CD4-positive, alpha-beta T cell treated with Interleukin-4 for 4 hours (primary cell): ENCODE data around the gene SHISA6.

Experiments
- DNase-seq: peaks from one replicate; pipeline ENCODE4 v3.0.0-alpha.2; 2020

Gene SHISA6

DNA sequence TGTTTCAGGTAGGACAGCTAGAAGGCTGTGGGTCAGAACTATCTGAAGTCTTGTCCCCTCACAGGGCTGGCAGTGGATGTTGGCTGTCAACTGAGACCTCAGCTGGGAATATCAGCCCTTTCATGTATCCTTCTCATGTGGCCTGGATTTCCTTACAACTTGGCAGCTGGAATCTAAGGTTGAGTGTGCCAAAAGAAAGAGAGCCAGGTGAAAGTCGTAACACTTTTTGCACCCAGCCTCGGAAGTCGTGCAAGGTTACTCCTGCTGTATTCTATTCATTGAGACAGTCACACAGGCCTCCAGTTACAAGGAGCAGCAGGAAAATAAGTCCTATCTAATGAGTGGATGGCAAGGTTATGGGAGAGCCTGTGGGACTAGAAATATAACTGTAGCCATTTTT lies 304.7 kb downstream of the SHISA6 start:
- no peak for DNase-seq

DNA sequence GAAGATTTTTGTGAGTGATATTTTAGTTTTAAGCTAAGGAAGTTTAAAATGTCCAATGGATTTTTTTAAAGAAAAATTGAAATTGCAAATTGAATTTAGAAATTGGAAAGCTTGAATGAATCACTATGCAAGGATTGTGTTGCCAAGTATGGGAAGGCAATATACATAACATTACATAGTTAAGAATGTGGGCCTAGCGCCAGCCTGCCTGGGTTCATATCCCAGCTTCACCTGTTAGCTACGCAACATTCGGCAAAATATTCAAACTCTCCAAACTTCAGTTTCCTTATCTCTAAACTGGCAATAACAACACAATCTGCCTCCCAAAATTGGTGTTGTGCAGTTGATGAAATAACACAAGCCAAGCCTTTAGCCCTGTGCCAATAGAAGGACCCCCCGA lies 306.8 kb downstream of the SHISA6 start:
- no peak for DNase-seq

DNA sequence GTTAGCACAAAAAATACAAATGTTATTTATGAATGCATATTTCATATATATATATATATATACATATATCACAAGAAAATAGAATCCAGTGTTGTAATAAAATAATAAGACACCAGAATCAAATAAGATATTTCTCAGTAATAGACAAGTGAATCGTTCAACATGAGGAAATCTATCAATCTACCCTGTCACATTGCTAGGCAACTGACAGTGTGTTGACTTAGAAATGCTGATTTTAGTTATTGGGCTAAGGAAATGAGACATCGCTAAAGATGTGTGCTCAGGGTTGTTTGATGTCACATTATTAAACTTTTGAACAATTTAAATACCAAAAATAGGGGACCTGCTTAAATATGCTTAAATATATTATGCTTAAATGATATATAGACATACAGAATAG lies 307.4 kb downstream of the SHISA6 start:
- no peak for DNase-seq

DNA sequence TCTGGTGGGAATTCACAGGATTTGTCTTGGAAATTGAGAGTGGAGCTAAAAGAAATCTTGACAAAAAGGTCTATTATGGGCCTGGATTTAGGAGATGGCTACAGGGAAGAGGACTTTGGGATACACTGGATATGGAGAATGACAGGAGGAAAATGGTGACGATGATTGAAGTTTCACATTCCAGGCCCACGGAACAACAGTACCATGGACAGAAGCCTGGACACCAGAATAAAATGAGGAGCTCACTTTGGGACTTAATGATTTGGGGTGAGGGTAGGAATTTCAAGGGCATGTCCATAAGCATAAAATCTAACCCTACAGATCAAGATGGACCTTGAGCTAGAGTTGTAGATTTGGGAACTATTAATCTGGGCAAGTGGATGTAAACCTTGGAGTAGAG lies 309.4 kb downstream of the SHISA6 start:
- no peak for DNase-seq

DNA sequence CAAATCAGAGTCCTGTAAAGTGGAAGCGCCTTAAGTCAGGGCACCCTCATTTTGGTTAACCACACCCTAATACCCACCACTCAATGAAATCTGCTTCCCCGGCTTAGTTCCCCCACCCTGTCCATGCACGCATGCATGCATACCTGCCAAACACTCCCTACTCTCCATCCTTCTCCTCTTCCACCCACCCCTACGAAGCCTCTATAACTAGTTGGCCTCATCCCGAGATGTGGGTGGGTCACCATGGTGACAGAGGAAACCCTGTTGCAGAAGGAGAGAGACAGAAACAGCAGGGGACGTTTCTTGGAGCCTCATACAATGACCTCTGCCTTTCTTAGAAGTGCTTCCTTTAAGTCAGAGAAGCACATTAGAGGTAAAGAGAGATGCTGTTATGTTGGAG lies 310.4 kb downstream of the SHISA6 start:
- no peak for DNase-seq

DNA sequence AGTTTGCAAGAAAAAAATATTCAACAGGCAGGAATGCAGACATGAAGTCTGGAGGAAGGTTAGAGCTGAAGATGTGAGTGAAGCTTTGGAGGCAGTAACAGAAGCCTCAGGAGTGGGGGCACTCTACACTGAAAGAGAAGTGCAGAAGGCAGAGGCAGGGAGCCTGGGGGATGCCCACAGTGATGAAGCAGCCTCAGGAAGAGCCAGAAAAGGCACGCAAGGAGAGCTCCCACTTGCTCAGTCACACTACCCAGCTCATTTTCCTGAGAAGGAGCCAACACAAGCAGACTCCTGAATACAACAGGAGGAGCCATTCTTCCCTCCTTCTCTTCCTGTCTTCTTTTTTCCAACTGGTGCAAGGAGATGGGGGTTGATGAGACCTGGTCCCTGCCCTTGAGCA lies 312.1 kb downstream of the SHISA6 start:
- no peak for DNase-seq

DNA sequence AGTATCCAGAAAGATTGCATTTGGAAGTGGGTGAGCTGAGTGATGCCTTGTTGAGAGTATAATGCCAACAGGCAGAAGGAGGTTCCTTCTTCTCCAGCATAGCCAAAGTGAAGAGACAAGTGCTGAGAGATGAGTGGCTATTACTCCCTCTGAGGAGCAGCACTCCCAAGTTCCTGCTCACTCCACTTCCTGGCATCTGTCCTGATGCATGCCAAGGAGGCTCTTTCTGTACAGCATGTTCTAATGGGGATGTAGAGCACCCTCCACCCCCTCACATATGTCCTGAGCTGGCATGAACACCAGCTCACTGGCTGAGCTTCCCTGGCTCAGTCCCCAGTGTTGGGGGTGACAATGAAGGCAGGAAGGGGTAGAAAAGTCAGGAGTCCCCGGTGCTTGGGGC lies 313.0 kb downstream of the SHISA6 start:
- DNase-seq = no peak

DNA sequence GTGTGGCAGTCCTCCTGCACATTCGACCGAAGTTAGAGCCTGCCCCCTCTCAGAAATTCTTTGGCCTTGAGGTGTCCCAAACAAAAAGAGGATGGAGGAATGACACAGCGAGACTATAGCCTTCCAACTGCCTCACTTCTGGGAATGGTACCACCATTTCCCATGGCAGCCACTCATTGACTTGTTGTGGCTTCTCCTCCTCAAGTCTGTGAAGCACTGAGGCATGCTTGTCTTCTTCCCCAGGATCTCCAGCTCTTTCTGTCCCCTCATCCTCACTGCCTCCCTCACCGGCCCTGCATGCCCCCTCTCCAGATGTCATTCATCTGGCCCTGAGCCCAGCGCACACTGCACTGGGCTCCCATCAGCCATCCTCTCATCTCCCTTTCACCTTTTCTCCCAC lies 313.5 kb downstream of the SHISA6 start:
- no peak for DNase-seq

DNA sequence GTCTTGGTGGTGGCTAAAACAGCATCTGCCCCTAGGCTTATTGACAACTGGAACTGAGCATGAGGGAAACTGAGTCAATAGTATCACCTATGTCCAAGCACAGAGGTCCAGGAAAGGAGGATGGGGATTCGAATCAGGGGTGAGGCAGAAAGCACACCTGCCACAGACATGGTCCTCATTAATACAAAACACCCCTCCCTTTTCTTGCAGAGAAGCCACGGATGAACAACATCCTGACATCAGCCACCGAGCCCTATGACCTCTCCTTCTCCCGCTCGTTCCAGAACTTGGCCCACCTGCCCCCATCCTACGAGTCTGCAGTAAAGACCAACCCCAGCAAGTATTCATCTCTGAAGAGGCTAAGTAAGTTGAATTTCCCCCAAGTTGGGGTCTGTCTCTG lies 314.5 kb downstream of the SHISA6 start:
- no peak for DNase-seq

DNA sequence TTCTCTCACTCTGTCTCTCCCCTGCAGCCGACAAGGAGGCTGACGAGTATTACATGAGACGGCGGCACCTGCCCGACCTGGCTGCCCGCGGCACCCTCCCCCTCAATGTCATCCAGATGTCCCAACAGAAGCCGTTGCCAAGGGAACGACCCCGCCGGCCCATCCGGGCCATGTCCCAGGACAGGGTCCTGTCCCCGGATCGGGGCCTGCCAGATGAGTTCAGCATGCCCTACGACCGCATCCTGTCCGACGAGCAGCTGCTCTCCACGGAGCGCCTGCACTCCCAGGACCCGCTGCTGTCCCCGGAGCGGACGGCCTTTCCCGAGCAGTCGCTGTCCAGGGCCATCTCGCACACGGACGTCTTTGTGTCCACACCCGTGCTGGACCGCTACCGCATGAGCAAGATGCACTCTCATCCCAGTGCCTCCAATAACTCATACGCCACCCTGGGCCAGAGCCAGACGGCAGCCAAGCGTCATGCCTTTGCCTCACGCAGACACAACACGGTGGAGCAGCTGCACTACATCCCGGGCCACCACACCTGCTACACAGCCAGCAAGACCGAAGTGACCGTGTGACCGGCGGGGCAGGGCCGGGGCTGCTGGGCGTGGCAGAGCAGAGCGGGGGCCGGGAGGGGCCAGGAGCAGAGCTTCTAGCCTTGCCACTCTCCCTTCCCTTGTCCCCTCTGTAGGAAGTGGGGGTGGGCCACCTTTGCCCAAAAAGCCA lies 316.9 kb downstream of the SHISA6 start:
- DNase-seq = no peak

DNA sequence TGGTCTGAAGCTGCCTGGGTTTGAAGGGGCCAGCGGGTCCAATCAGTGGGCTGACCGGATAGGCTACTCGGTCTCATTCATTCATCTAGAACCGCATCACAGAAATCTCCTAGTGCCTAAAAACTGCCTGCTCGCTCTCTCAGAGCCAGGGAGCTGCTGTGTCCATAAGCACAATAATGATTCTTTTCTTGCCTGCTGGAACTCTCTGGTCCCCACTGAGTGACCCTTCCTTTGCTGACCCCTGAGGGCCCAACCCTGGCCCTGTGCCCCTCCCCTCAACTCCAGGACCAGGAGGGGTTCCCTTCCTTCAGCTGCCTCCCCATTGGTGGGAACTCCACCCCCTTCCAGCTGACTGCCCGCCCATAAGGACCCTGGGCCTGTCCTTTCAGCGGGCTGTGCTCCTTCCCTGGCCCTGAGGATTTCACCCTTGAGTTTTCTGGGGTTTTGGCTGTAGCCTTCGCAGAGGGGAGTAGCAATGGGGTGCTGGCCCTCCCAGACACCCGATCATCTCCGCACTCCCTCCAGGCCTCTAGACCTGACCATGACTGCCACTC lies 317.7 kb downstream of the SHISA6 start:
- DNase-seq = no peak

DNA sequence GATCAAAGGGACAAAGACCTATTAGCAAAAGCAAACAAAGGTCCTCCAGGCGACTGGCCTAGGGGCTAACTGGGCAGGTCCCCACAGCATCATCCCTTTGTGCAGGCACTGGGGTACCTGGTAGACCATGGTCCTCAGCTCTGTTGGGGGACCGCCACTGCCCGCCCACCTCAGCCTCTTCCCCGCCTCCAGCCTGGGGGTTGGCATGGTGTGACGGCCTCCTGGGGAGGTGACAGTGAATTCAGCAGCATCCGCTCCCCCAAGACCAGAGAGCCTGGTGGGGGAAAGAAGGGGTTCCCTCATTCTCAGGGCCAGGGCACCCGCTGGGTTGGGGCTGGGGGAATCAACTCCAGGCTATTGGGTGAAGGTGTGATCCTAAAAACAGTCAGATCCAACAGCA lies 318.6 kb downstream of the SHISA6 start:
- no peak for DNase-seq

DNA sequence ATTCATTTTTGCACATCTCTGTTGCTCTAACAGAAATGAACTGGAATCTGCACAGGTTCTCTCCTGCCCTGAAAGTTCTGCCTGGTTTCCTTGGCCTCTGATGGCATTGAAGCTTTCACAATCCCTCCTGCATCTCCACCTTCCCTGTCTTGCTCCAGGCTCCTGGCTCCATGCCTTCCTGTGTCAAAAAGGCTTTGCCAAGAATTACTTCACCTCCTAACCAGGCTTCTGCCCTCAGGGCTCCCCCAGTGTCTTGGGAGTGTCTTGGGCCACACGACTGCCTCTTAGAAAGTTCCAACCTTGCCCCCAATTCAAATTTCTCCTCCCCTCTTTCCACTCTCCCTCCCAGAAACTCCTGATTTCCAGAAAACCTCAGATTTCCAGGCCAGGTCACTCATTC lies 320.3 kb downstream of the SHISA6 start:
- DNase-seq = no peak

DNA sequence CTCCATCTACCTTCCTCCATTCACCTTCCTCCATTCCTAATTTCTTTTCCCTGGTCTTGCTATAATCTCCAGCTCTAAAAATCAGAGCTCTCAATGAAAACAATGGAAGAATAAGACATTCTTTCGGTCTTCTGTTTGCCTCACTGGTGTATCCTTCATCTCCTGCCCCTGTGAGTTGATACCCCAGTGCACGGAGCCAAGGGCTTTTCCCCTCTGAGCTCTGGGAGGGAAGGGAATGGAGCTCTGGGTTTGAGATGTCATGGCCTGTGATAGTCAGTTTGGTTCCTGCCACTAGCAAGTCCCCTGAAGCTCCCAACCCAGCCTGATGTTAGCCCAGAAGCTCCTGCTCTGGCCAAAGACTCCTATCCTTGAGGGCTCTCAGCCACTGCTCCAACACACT lies 320.7 kb downstream of the SHISA6 start:
- DNase-seq = no peak

DNA sequence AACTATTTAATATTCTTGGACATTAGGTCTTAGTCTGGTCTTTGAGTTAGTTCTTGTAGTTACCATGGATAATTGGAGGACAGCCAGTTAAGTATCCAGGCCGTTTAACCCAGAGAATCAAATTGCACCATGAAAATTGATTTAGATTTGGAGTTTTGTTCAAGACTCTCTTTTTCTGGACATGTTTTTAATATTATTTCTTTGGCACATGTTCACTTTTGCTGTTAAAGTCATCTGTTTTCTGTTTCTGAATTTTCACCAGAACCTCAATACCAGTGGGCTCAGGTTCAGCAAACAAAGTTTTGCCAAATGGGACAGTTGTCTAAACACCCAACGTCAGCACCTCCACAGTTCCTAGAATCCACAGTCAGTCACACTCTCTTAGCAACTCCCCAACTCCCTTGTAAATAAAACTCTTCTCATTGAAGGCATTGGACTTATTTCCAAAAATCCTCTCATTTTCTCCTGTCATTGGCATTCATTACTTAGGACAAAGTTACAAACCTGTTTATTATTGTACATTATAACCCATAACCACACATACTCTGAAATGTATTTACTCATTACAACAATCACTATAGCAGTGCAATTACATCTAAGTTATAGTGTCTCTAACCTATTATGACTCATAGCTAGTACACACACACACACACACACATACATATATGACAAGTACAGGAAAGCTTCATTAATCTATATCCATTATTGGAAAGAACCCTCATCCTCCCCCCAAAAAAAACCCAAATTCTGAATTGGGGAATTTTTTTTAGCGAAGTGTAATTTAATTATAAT lies 323.8 kb downstream of the SHISA6 start:
- no peak for DNase-seq

DNA sequence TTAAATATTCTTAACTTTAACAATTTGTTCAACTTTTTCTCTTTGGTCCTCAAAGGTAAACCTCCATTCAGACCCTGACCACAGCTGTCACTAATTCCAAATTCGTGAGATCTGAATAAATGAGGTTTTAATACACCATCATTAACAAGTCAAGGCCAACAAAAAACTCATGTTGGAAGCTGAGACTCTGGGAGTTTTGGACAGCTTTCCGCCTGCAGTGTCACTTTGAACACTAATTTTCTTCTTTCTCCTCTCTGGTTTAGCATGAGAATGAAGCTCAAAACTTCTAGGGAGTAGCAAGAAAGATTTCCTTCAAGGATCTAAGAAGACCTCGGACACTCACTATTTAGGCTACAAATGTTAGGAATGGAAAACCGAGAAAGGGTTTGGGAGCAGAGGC lies 324.6 kb downstream of the SHISA6 start:
- no peak for DNase-seq

DNA sequence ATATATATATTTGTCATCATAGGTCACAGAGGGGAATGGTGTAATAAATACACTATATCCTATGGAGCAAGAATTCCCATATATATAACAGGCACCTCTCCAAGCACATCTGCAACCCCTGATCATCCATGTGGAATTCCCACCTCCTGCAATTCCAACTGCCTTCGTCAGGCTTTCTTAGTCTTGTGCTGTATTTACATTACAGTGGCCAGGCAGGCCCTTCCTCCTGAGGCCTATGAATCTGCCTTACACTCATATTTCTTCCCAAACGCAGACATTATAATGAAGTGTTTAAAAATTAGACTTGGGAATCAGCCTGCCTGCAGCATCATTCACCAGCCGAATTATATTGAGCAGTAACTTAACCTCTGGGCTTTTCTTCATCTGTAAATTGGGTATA lies 338.0 kb downstream of the SHISA6 start:
- DNase-seq = no peak

DNA sequence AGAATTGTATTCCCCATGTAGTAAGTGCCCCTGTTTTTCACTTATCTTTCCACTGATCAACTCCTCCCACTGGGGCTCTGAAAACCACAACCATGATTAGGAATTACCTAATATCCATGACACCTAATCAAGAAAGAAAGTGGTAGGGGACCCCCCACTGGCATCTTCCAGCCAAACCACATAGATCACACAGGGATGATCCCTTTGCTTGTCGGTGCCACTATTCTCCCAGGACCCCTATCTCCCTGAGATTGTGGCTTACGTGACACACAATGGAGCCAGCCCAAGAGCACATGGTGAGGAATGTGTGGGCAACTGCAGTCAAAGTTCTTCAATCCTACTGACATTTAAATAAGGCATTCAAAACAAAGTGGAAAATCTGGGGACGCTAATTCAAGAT lies 339.7 kb downstream of the SHISA6 start:
- DNase-seq = no peak

DNA sequence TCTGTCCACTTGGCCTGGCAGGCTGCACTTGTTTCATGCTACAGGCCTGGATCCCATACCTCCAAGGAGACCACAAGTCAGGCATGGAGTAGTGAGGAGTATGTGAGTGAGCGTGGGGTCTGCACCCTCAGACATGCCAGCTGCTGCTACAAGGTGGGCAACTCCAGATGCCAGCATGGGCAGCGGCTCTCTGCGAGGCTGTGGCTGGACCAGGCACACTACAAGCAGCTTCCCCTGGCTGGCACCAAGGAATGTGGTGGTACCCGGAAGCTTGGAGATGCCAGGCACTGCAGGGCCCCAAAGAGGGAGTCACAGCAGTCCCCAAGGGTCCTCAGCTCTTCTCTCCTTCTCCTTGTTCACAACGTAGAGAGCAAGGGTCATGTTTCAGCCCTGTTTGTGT lies 341.2 kb downstream of the SHISA6 start:
- no peak for DNase-seq

DNA sequence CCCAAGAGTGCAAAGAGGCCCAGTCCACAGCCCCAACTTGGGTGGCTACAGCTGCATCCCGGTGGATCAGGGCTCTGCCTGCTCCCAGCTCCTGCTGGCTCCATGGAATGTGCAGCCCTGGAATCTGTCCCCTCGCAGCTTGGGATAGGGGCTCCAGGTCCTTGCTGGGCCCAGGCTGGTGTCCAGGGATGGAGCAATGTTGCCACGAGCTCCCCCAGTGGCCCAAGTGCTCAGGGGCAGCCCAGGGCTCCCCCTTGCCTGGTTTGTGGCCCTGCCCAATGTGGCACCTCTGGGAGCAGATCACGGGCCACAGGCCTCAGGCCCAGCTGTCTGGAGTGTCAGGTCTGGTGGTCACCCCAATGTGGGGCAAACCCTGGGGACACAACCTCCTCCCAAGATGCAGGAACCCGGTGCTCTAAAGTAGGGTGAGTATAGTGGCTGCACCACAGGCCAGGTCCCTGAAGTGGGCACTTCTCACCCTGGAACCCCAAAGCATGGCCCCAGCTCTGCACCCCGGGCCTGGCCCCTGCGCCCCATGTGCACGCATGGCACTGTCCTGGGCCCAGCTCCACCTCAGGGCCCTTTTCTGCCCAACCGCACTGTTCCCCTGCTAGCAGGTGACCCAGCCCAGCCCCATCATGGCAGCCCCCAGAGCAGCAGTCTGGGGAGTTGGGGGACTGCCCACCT lies 342.4 kb downstream of the SHISA6 start:
- no peak for DNase-seq

DNA sequence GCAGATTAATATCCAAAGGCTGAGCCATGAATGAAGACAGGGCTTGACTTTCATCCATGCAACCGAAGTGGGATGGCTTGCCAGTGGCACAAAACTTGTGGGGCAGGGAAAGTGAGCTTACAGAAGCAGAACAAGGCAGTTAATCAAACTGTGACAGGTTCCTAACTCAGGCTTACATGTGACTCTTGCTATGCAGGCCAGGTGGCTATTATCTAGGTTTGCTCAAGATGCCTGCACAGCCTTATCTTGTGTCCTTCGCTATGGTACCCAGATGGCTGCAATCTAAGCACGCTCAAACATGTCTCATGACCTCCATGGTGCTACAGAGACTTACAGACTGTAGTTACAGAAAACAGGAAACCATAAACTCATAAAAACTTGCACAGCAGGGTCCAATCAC lies 348.7 kb downstream of the SHISA6 start:
- DNase-seq = no peak

DNA sequence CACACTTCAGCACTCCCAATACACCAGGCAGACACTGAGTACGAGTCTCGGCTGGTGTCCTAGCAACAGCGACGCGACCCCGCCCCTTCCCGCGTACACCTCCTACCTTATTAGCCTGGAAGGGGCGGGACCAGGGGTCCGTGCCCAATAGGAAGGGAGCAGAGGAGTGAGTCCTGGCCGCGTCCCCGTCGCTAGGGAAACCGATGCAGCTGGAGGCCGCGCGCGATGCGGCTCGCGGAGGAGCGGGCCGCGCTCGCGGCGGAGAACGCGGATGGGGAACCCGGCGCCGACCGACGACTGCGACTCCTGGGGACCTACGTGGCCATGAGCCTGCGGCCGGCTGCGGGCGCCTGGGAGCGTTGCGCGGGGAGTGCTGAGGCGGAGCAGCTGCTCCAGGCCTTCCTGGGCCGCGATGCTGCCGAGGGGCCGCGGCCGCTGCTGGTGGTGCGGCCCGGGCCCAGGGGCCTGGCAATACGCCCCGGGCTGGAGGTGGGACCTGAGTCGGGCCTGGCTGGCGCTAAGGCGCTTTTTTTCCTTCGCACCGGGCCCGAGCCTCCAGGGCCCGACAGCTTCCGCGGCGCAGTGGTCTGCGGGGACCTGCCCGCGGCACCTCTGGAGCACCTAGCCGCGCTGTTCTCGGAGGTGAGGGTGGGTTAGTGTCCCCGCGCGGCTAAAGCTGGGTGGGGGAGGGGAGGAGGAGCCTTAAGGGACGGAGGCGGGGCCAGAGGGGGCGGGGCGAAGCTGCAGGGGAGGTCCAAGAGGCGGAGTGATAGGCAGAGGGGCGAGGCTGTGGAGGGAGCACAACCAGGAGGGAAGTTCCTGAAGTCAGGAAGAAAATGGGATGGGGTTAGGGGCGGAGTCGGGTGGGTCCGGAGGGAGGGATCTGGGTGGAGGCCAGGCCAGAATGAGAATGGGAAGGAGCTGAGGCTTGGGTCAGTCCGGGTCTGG lies 357.5 kb downstream of the SHISA6 start, which contains the start of gene DNAH9:
TSS of gene DNAH9 (plus strand) at position 197 of the 948 bp plus-strand sequence. CDS start at position 226, 29 bp downstream.
- DNase-seq = no peak
